Activated naive CD8-positive, alpha-beta T cell treated with anti-CD3 and anti-CD28 coated beads, Interleukin-2, amount 50 U/mL, for 24 hours (primary cell): ENCODE results near the gene LMTK2.
"Not testable (repeated sequence)": the region's sequence is repeated elsewhere in the genome, so short reads cannot be mapped to it uniquely, and the experiment has no call there.

ENCODE experiments used
- ATAC-seq: fragments of 150-1000 bp; cut with Tn5 transposase; one replicate; pipeline ENCODE4 v1.10.0; 2021
- DNase-seq: peaks from one replicate; pipeline ENCODE4 v3.0.0; 2021
- H3K27ac Mint-ChIP-seq: one replicate; pipeline ENCODE4 v1.8.0; 2021; ENCODE audit warnings: mild to moderate bottlenecking, mixed read lengths
- H3K27me3 Mint-ChIP-seq: one replicate; pipeline ENCODE4 v1.8.0; 2021; ENCODE audit warnings: mixed read lengths
- H3K36me3 Mint-ChIP-seq: one replicate; pipeline ENCODE4 v1.8.0; 2021; ENCODE audit warnings: low read depth, mixed read lengths
- H3K4me1 Mint-ChIP-seq: one replicate; pipeline ENCODE4 v1.8.0; 2021; ENCODE audit warnings: mixed read lengths
- H3K4me3 Mint-ChIP-seq: one replicate; pipeline ENCODE4 v1.8.0; 2021; ENCODE audit warnings: mild to moderate bottlenecking, moderate library complexity, mixed read lengths
- H3K9me3 Mint-ChIP-seq: one replicate; pipeline ENCODE4 v1.8.0; 2021; ENCODE audit warnings: mixed read lengths

The LMTK2 gene

DNA sequence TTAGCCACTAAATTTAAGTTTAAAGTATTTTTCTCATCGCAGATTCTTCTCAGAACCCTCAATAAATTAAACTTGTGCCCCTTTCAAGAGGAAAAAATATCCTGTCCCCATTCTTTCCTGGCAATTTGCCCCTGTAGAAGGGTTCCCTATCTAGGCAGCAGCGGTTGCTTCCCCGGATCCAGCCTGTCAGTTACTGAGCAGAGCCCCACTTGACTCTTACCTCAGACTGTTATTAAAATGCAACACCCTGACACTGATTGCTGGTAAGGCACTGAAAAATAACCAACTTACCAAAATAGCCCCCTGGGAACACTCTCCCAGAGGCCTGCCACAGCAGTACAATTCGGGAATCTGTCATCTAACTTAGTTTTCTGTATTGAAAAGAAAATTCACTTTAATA lies 13.9 kb downstream of the LMTK2 start:
- peaks cover 2% of the 10 kb centered on the region for H3K4me1 Mint-ChIP-seq
- peaks cover 14% of the 10 kb centered on the region for H3K36me3 Mint-ChIP-seq

GRCh38 chr7:98121388-98121787 lies 14.7 kb downstream of the LMTK2 start:
- H3K9me3 Mint-ChIP-seq, H3K27me3 Mint-ChIP-seq, H3K27ac Mint-ChIP-seq, H3K4me1 Mint-ChIP-seq, H3K4me3 Mint-ChIP-seq, DNase-seq, ATAC-seq: not testable (repeated sequence)
- H3K36me3 Mint-ChIP-seq = peaks cover 14% of the 10 kb centered on the region

More for the DNA sequence above, 13.9 kb downstream of the LMTK2 start:
- Mint-ChIP-seq H3K27ac (no peak overlapping the region), H3K9me3 (no peaks in the 10 kb centered on the region), H3K4me3 (no peak overlapping the region), H3K27me3 (no peaks in the 10 kb centered on the region)
- ATAC-seq (no peak), DNase-seq (no peak)

GRCh38 chr7:98123365-98123696 lies 16.7 kb downstream of the LMTK2 start:
- Mint-ChIP-seq H3K27me3 (no peaks in the 10 kb centered on the region), H3K4me1 (peaks cover 6% of the 10 kb centered on the region), H3K9me3 (no peaks in the 10 kb centered on the region), H3K36me3 (peaks cover 12% of the 10 kb centered on the region), H3K4me3 (no peak overlapping the region), H3K27ac (no peak overlapping the region)
- DNase-seq (no peak), ATAC-seq (no peak)

DNA sequence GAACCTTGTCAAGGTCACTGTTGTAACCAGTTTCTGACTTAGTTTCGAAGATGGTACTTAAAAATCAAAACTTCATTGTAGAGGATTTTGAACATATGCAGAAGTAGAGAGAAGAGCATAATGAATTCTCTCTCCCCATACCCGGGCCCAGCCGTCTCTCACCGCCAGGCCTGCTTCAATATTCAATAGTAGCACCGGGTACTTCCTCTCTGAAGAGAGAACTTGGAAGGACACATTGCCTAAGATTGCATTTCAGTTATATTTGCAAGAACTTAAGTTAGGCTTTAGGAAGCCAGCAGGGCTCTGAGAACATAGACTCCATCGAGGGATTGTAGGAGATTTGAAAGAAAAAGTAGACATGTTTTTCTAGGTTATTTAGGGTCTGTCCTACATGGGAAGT lies 19.1 kb downstream of the LMTK2 start:
- Mint-ChIP-seq H3K4me3 (no peak overlapping the region), H3K27me3 (peaks cover 8% of the 10 kb centered on the region), H3K36me3 (peaks cover 10% of the 10 kb centered on the region), H3K4me1 (peaks cover 9% of the 10 kb centered on the region), H3K9me3 (no peaks in the 10 kb centered on the region), H3K27ac (no peak overlapping the region)
- DNase-seq (no peak), ATAC-seq (no peak)

- H3K4me3 Mint-ChIP-seq = no peak overlapping the region
- peaks cover 10% of the 10 kb centered on the region for H3K27me3 Mint-ChIP-seq
- H3K4me1 Mint-ChIP-seq = peaks cover 16% of the 10 kb centered on the region
- DNase-seq (no peak), ATAC-seq (no peak)
- peaks cover 10% of the 10 kb centered on the region for H3K36me3 Mint-ChIP-seq
- H3K27ac Mint-ChIP-seq = no peak overlapping the region
- H3K9me3 Mint-ChIP-seq = no peaks in the 10 kb centered on the region
Observed at GRCh38 chr7:98126311-98127142, 19.9 kb downstream of the LMTK2 start.

DNA sequence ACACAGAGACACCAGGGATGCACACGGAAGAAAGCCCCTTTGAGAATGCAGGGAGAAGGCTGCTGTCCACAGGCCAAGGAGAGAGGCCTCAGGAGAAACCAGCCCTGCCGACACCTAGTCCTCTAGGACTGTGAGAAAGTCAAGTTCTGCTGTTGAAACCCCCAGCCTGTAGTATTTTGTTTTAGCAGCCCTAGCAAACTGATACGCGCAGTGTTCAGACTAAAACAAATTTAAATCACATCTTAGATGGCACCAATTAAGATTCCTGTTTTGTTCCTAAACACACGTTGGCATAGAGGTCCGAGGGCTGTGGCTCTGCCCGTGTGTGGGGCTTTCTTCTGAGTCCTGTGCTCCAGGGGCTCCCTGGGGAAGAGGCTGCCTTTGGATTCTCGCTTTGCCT lies 21.7 kb downstream of the LMTK2 start:
- Mint-ChIP-seq H3K4me1 (peaks cover 34% of the 10 kb centered on the region), H3K27me3 (peaks cover 12% of the 10 kb centered on the region), H3K4me3 (no peak overlapping the region), H3K36me3 (peaks cover 7% of the 10 kb centered on the region), H3K9me3 (no peaks in the 10 kb centered on the region), H3K27ac (no peak overlapping the region)
- ATAC-seq (no peak), DNase-seq (no peak)

DNA sequence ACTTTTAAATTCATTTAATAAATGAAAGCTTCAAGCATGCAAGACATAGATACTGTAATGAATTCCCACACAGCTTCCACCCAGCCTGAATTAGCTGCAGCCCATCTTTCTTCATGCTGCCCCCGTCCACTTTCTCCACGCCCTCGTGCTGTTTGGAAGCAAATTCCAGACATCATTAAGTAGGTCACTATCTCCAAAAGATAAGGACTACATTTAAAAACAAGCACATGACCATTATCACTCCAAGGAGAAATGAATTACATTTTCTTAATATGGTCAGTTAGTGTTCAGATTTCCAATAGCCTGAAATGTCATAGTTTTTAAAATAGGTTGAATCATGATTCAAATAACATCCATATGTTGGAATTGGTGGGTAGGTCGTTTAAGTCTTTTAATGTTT lies 24.3 kb downstream of the LMTK2 start:
- Mint-ChIP-seq H3K9me3 (no peaks in the 10 kb centered on the region), H3K4me3 (no peak overlapping the region), H3K36me3 (no peaks in the 10 kb centered on the region), H3K4me1 (peaks cover 51% of the 10 kb centered on the region), H3K27me3 (peaks cover 12% of the 10 kb centered on the region), H3K27ac (no peak overlapping the region)
- DNase-seq (no peak), ATAC-seq (no peak)

DNA sequence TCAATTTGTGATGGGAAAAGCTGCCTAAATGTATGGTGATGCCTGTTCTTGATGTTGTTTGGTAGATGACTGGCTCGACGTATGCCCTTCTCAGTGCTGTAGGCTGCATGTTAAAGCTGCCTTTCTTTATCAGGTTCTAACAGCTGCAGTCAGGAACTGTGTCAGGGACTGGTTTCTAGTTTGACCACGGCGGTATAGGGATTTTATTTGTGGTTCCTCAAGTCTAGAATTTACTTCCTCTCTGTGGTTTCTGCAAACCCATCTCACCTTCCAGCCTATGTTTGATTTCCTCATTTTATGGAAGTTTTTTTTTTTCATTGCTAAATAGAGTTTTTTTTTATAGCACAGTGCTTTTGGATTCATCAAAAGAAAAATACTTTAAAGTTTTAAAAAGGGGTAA lies 26.5 kb downstream of the LMTK2 start:
- H3K27ac Mint-ChIP-seq = peak overlapping the region; percentile 63
- DNase-seq = peak; percentile 16

DNA sequence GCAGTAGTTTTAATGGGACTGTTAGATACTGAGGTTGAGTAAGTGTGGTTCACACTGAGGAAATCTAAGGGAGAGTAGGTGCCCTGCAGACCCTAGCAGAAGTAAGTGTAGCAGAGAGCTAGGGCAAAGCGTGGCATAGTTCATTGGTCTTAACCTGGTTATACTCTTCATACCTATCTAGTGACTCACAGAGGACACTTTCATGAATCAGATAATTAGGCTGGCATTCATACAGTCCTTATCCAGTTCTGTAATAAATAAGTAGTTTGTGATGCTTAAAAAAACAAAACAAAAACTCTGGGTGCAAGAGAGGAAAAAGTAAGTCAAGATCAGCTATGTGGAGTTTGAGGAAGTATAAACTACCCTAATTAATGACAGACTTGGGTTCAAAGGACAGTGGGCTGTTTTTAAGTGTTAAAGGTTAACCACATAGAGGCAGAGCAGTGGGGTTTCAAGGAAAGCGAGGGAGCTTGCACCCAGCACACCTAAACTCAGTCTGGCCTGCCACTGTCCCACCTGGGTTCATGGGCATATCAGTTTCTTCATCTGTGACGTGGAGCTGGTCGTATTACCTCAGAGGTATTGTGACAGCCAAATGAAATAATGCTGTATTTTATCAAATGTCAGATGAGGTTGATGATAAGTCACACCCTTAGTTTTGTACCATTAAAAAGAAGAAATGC lies 27.1 kb downstream of the LMTK2 start:
- peaks cover 3% of the 10 kb centered on the region for H3K36me3 Mint-ChIP-seq
- H3K4me1 Mint-ChIP-seq = peaks cover 55% of the 10 kb centered on the region
- peaks cover 12% of the 10 kb centered on the region for H3K27me3 Mint-ChIP-seq
- H3K27ac Mint-ChIP-seq = peak overlapping the region; percentile 63
- H3K4me3 Mint-ChIP-seq = peak overlapping the region; percentile 43
- ATAC-seq (peak; percentile 45), DNase-seq (no peak)
- no peaks in the 10 kb centered on the region for H3K9me3 Mint-ChIP-seq

More for the DNA sequence above, 26.5 kb downstream of the LMTK2 start:
- peaks cover 3% of the 10 kb centered on the region for H3K36me3 Mint-ChIP-seq
- H3K4me3 Mint-ChIP-seq = peak overlapping the region; percentile 43
- ATAC-seq = peak; percentile 74
- H3K4me1 Mint-ChIP-seq = peaks cover 55% of the 10 kb centered on the region
- peaks cover 12% of the 10 kb centered on the region for H3K27me3 Mint-ChIP-seq
- H3K9me3 Mint-ChIP-seq = no peaks in the 10 kb centered on the region

DNA sequence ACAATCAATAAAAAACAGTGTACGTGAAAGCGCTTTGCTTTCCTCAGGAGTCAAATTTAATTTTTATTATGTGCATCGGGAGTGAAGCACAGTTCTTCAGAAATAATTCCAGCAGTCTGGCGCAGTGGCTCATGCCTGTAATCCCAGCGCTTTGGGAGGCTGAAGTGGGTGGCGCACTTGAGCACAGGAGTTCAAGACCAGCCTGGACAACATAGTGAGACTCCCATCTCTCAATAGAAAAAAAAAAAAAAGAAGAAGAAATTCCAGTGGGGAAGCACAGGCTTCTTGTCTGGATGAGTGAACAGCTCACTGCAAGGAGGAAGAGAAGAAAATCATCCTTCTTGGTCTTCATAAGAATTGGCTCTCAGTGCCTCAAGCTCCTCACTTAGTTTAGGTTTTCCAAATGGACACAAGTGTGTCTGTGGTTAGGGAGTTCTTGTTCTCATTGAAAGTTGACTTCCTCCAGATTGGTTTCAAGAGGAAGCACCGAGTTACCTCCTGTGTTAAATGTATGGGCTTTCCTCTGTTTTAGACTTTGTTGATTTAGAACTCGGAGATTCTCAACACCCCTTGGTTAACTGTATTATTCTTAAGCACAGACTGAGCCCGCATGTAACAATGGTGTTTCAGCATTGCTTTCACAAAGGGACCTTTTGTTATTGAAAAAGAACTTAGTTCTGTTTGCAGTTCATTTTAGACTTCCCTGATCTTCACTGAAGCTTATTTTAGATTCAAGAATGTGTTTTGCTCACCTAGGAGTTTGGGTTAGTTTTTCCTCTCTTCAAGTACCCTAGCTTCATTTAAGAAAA lies 28.0 kb downstream of the LMTK2 start:
- Mint-ChIP-seq H3K36me3 (peaks cover 10% of the 10 kb centered on the region), H3K27me3 (peaks cover 11% of the 10 kb centered on the region), H3K27ac (no peak overlapping the region), H3K4me3 (no peak overlapping the region), H3K9me3 (no peaks in the 10 kb centered on the region), H3K4me1 (peaks cover 59% of the 10 kb centered on the region)
- DNase-seq (no peak), ATAC-seq (no peak)

DNA sequence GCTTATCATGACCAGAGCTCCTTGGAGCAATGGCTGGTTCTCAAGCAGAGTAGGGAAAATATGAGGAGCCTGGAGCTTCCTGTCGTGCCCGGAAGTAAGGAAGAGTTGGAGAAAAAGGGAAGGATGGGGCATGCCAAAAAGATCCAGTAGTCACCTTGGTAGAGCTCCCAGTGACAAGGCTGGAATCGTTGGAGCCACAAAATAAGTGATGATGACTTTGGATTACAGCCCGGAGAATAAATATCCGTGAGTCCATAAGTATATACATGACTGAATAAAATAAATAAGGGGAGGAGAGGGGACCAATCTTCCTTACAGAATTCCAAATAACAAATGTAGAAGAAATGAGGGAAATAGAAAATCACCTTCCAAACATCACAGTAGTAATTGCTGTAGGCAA lies 29.3 kb downstream of the LMTK2 start:
- H3K4me3 Mint-ChIP-seq = no peak overlapping the region
- peaks cover 3% of the 10 kb centered on the region for H3K27me3 Mint-ChIP-seq
- H3K36me3 Mint-ChIP-seq = peaks cover 12% of the 10 kb centered on the region
- ATAC-seq = no peak
- DNase-seq = no peak
- H3K27ac Mint-ChIP-seq = no peak overlapping the region
- H3K4me1 Mint-ChIP-seq = peaks cover 55% of the 10 kb centered on the region
- H3K9me3 Mint-ChIP-seq = no peaks in the 10 kb centered on the region

GRCh38 chr7:98136423-98136822 lies 29.8 kb downstream of the LMTK2 start:
- Mint-ChIP-seq H3K4me3 (no peak overlapping the region), H3K36me3 (peaks cover 15% of the 10 kb centered on the region), H3K4me1 (peaks cover 50% of the 10 kb centered on the region), H3K27ac (no peak overlapping the region), H3K9me3 (no peaks in the 10 kb centered on the region), H3K27me3 (peaks cover 2% of the 10 kb centered on the region)
- no peak for ATAC-seq
- no peak for DNase-seq

GRCh38 chr7:98137134-98137825 lies 30.6 kb downstream of the LMTK2 start:
- peaks cover 42% of the 10 kb centered on the region for H3K4me1 Mint-ChIP-seq
- ATAC-seq = no peak
- DNase-seq = no peak
- peaks cover 2% of the 10 kb centered on the region for H3K27me3 Mint-ChIP-seq
- H3K27ac Mint-ChIP-seq = no peak overlapping the region
- no peaks in the 10 kb centered on the region for H3K9me3 Mint-ChIP-seq
- H3K36me3 Mint-ChIP-seq = peaks cover 20% of the 10 kb centered on the region
- no peak overlapping the region for H3K4me3 Mint-ChIP-seq

- H3K4me3 Mint-ChIP-seq = no peak overlapping the region
- peaks cover 37% of the 10 kb centered on the region for H3K4me1 Mint-ChIP-seq
- peaks cover 2% of the 10 kb centered on the region for H3K27me3 Mint-ChIP-seq
- DNase-seq (no peak), ATAC-seq (no peak)
- H3K36me3 Mint-ChIP-seq = peaks cover 21% of the 10 kb centered on the region
- H3K9me3 Mint-ChIP-seq = no peaks in the 10 kb centered on the region
- no peak overlapping the region for H3K27ac Mint-ChIP-seq
Observed at GRCh38 chr7:98137826-98138151, 31.1 kb downstream of the LMTK2 start.
